GM23338 (cell line): Measurements from ENCODE around the gene PLEKHD1. TPM values are rescaled to one million over a fixed set of nuclear protein-coding genes. Genes with fewer than 3 reads are reported as not detected.

ENCODE experiments used
- ATAC-seq: fragments of 200-7000 bp; cut with Tn5 transposase; 3 replicates; pipeline ENCODE4 v1.9.1; 2020
- DNase-seq: peaks from one replicate; pipeline ENCODE4 v3.0.0-alpha.2; 2015; ENCODE audit warnings: low spot score
- H2AFZ ChIP-seq: fragments of 200-600 bp; sonication (generic); 2 replicates; pipeline ENCODE4 v1.8.0; 2016; ENCODE audit warnings: antibody characterized with exemption, mild to moderate bottlenecking, moderate library complexity
- H3F3A ChIP-seq: fragments of 200-600 bp; sonication (generic); replicated peaks from 2 replicates; pipeline ENCODE4 v1.8.0; 2017; ENCODE audit warnings: antibody characterized with exemption, mixed run types, low read depth
- H3K27ac ChIP-seq: fragments of 200-600 bp; sonication (generic); 2 replicates; pipeline ENCODE4 v1.6.1; 2016; ENCODE audit warnings: low read depth
- H3K27me3 ChIP-seq: fragments of 200-600 bp; sonication (generic); 2 replicates; pipeline ENCODE4 v1.8.0; 2016; ENCODE audit warnings: mild to moderate bottlenecking, mixed run types, moderate library complexity; ENCODE audit not compliant: insufficient read depth
- H3K36me3 ChIP-seq: fragments of 200-600 bp; sonication (generic); 2 replicates; pipeline ENCODE4 v1.8.0; 2016; ENCODE audit warnings: mild to moderate bottlenecking; ENCODE audit not compliant: insufficient read depth
- H3K4me1 ChIP-seq: fragments of 200-600 bp; sonication (generic); 2 replicates; pipeline ENCODE4 v1.8.0; 2016; ENCODE audit warnings: mild to moderate bottlenecking, moderate library complexity; ENCODE audit not compliant: insufficient read depth
- H3K4me2 ChIP-seq: fragments of 200-600 bp; sonication (generic); 2 replicates; pipeline ENCODE4 v1.7.1; 2017; ENCODE audit warnings: mixed run types
- H3K4me3 ChIP-seq: fragments of 200-600 bp; sonication (generic); 2 replicates; pipeline ENCODE4 v1.6.1; 2016; ENCODE audit warnings: mixed run types
- H3K79me2 ChIP-seq: fragments of 200-600 bp; sonication (generic); replicated peaks from 2 replicates; pipeline ENCODE4 v1.8.0; 2017; ENCODE audit warnings: mild to moderate bottlenecking; ENCODE audit not compliant: insufficient read depth
- H3K9me2 ChIP-seq: fragments of 200-600 bp; sonication (generic); 2 replicates; pipeline ENCODE4 v1.8.0; 2017; ENCODE audit not compliant: insufficient read depth
- H4K20me1 ChIP-seq: fragments of 200-600 bp; sonication (generic); replicated peaks from 2 replicates; pipeline ENCODE4 v1.8.0; 2017; ENCODE audit warnings: mild to moderate bottlenecking; ENCODE audit not compliant: insufficient read depth
- H3K27ac Mint-ChIP-seq: 2 replicates; pipeline ENCODE4 v1.8.0; 2020; ENCODE audit warnings: inconsistent platforms, mild to moderate bottlenecking, moderate library complexity, mixed read lengths
- H3K27me3 Mint-ChIP-seq: 3 replicates; pipeline ENCODE4 v1.8.0; 2022; ENCODE audit warnings: low read depth, mild to moderate bottlenecking, moderate library complexity, mixed read lengths, inconsistent platforms; ENCODE audit not compliant: insufficient read depth, poor library complexity
- H3K36me3 Mint-ChIP-seq: 3 replicates; pipeline ENCODE4 v1.8.0; 2021; ENCODE audit warnings: low read depth, mild to moderate bottlenecking, inconsistent platforms, moderate library complexity, mixed read lengths
- H3K4me1 Mint-ChIP-seq: 3 replicates; pipeline ENCODE4 v1.8.0; 2020; ENCODE audit warnings: mild to moderate bottlenecking, inconsistent platforms, mixed read lengths
- H3K4me3 Mint-ChIP-seq: 3 replicates; pipeline ENCODE4 v1.8.0; 2021; ENCODE audit warnings: moderate library complexity, mild to moderate bottlenecking, inconsistent platforms, mixed read lengths
- H3K9me3 Mint-ChIP-seq: 3 replicates; pipeline ENCODE4 v1.8.0; 2020; ENCODE audit warnings: moderate library complexity, mild to moderate bottlenecking, inconsistent platforms, mixed read lengths
- CTCF ChIP-seq, 2 experiments: fragments of 200-600 bp in 1 of 2; sonication (generic) in 1 of 2; conservative IDR thresholded peaks; 2 replicates each; pipeline versions ENCODE4 v1.5.1 to v1.6.1; 2016 to 2017; ENCODE audit warnings: antibody characterized with exemption in 2 of 2, low read depth in 2 of 2, mild to moderate bottlenecking in 2 of 2, moderate library complexity in 1 of 2
- EZH2phosphoT487 ChIP-seq: fragments of 200-600 bp; sonication (generic); IDR thresholded peaks from one replicate; pipeline ENCODE4 v1.8.1; 2018; ENCODE audit warnings: antibody characterized with exemption; ENCODE audit not compliant: unreplicated experiment
- JUNB ChIP-seq: IDR thresholded peaks from one replicate; pipeline ENCODE4 v1.6.1; 2016; ENCODE audit warnings: antibody characterized with exemption; ENCODE audit not compliant: unreplicated experiment
- NANOG ChIP-seq: IDR thresholded peaks from 2 replicates; pipeline ENCODE4 v1.6.1; 2016; ENCODE audit warnings: antibody characterized with exemption, borderline replicate concordance
- STAT1 ChIP-seq: IDR thresholded peaks from one replicate; pipeline ENCODE4 v1.6.1; 2016; ENCODE audit warnings: antibody characterized with exemption; ENCODE audit not compliant: unreplicated experiment
- ZNF114 ChIP-seq: fragments of 250-450 bp; sonication (Bioruptor Pico); IDR thresholded peaks from 2 replicates; pipeline ENCODE4 v1.5.0; 2020; ENCODE audit warnings: mild to moderate bottlenecking, moderate library complexity
- ZNF331 ChIP-seq: fragments of 250-450 bp; sonication (Bioruptor Pico); IDR thresholded peaks from 2 replicates; pipeline ENCODE4 v1.5.0; 2020; ENCODE audit warnings: low read depth, mild to moderate bottlenecking, moderate library complexity
- ZNF462 ChIP-seq: fragments of 250-450 bp; sonication (Bioruptor Pico); IDR thresholded peaks from 2 replicates; pipeline ENCODE4 v1.5.0; 2020; ENCODE audit warnings: mild to moderate bottlenecking, moderate library complexity
- polyA plus RNA-seq: library from polyadenylated mRNA; unstranded; fragments of >200 nt; fragmentation: Nextera tagmentation; extraction: Ambion mirVana; gene quantifications from 2 replicates; pipeline ENCODE4 v1.2.1, GENCODE V29; 2016
- total RNA-seq: library from RNA; depleted of rRNA; stranded (reverse); fragments of >200 nt; shearing (Covaris generic); gene quantifications from 2 replicates; pipeline ENCODE4 v1.2.3, GENCODE V29; 2014
- TF ChIP-seq, protein P1 (sequence below): IDR thresholded peaks from 2 replicates; pipeline ENCODE4 v1.6.1; 2016; ENCODE audit warnings: antibody characterized with exemption

PLEKHD1 gene
- total and polyA plus RNA-seq, 2 experiments from 2014 or later, result 0.19 to 0.28 TPM

- TF ChIP-seq ZNF331 (CRISPR knock-in tag) (no peak), NANOG (no peak), STAT1 (no peak), CTCF (conservative IDR thresholded peaks at IDR 0.05; ENCODE audit: low read depth in 2 of 2) (no peak), ZNF114 (CRISPR knock-in tag) (no peak)
- TF ChIP-seq, protein P1, sequence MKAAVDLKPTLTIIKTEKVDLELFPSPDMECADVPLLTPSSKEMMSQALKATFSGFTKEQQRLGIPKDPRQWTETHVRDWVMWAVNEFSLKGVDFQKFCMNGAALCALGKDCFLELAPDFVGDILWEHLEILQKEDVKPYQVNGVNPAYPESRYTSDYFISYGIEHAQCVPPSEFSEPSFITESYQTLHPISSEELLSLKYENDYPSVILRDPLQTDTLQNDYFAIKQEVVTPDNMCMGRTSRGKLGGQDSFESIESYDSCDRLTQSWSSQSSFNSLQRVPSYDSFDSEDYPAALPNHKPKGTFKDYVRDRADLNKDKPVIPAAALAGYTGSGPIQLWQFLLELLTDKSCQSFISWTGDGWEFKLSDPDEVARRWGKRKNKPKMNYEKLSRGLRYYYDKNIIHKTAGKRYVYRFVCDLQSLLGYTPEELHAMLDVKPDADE, result no peak
- Histone ChIP-seq H3K79me2 (no peaks in the 10 kb centered on the region), H3K4me3 (no peak overlapping the region), H3K27ac (no peak overlapping the region), H2AFZ (no peak overlapping the region), H3K27me3 (0 out of 2 replicates have a peak, but pooled peaks cover 4% of the 10 kb centered on the region), H3K36me3 (no peaks in the 10 kb centered on the region), H3K9me2 (no peaks in the 10 kb centered on the region), H4K20me1 (no peaks in the 10 kb centered on the region), H3K4me1 (no peaks in the 10 kb centered on the region; the same call in 1 of the 2 replicates), H3K4me2 (no peak overlapping the region), H3F3A (no peaks in the 10 kb centered on the region)
- Mint-ChIP-seq H3K9me3 (no peaks in the 10 kb centered on the region), H3K27me3 (peaks cover 11% of the 10 kb centered on the region), H3K4me3 (no peak overlapping the region), H3K27ac (no peak overlapping the region), H3K4me1 (peaks cover 15% of the 10 kb centered on the region; the same call in 2 of the 3 replicates), H3K36me3 (no peaks in the 10 kb centered on the region)
- ATAC-seq, result no peak
- no peak for DNase-seq
Measured at GRCh38 chr14:69501423-69501838, 16.9 kb downstream of the PLEKHD1 start.

DNA sequence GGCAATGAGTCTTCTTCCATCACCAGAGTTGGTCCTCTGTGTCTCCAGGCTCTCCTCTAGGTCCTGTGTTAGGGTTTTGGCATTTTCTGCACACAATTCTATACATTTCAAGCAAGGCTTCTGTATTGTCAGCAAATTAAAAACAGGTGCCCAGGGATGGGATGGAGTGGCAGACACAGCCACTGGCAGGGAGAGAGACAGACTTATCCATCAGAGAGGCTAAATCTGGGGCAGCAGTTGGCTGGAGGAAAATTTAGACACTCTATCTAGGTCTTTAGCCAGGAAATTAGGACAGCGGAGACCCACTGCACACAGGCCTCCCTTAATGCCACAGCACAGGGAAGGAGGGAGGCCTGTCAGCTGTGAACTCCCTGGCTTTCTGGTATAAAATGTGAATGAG is 20.2 kb downstream of the PLEKHD1 start:
- no peaks in the 10 kb centered on the region; the same call in 1 of the 2 replicates for H3K4me1 ChIP-seq
- no peak overlapping the region for H3K4me3 ChIP-seq
- 0 out of 2 replicates have a peak, but pooled peaks cover 4% of the 10 kb centered on the region for H3K27me3 ChIP-seq
- no peak overlapping the region for H3K27ac ChIP-seq
- DNase-seq (no peak), ATAC-seq (no peak)
- Mint-ChIP-seq H3K4me3 (no peak overlapping the region), H3K27me3 (peaks cover 11% of the 10 kb centered on the region), H3K27ac (no peak overlapping the region), H3K36me3 (no peaks in the 10 kb centered on the region), H3K4me1 (peaks cover 15% of the 10 kb centered on the region; the same call in 2 of the 3 replicates), H3K9me3 (no peaks in the 10 kb centered on the region)
- H3K79me2 ChIP-seq, result no peaks in the 10 kb centered on the region
- no peaks in the 10 kb centered on the region for H3F3A ChIP-seq
- no peak overlapping the region for H2AFZ ChIP-seq
- H3K36me3 ChIP-seq, result no peaks in the 10 kb centered on the region
- no peak overlapping the region for H3K4me2 ChIP-seq
- H4K20me1 ChIP-seq, result no peaks in the 10 kb centered on the region
- no peaks in the 10 kb centered on the region for H3K9me2 ChIP-seq
- TF ChIP-seq STAT1, result no peak
- no peak for TF ChIP-seq EZH2phosphoT487
- no peak for TF ChIP-seq JUNB
- no peak for TF ChIP-seq ZNF462 (CRISPR knock-in tag)
- no peak for TF ChIP-seq CTCF (conservative IDR thresholded peaks at IDR 0.05; ENCODE audit: low read depth in 2 of 2)
- no peak for TF ChIP-seq ZNF331 (CRISPR knock-in tag)
- TF ChIP-seq NANOG, result no peak
- no peak for TF ChIP-seq ZNF114 (CRISPR knock-in tag)
